ENCODE data around the gene FTCD. TPM values are rescaled to one million over a fixed set of nuclear protein-coding genes. Genes with fewer than 3 reads are reported as not detected.

FTCD gene
- total RNA-seq, 1 experiment from 2014 or later, result 0.21 TPM

- BruUV-seq (replicated peaks), result no TSS peak
- in situ Hi-C loops (cut with HindIII; ENCODE audit: low pct_unique_long_range_greater_than_20kb, low sequenced_read_pairs), result no loop called here
- CTCF ChIA-PET, result no interaction called here
Observed at GRCh38 chr21:46131838-46132651, 23.3 kb downstream of the FTCD start.

GRCh38 chr21:46131588-46131837 lies 23.9 kb downstream of the FTCD start:
- Histone ChIP-seq H3K36me3 (ENCODE audit: control insufficient read depth, insufficient read depth, low read length) (no peaks in the 10 kb centered on the region), H3K4me3 (ENCODE audit: low read depth in 2 of 2, low read length in 2 of 2) (no peak overlapping the region), H3K27ac (ENCODE audit: low read length) (no peak overlapping the region), H3K9me3 (ENCODE audit: control insufficient read depth, insufficient read depth, low read depth, low read length) (no peaks in the 10 kb centered on the region), H3K27me3 (ENCODE audit: control insufficient read depth, insufficient read depth, low read length) (no peaks in the 10 kb centered on the region), H3K4me1 (ENCODE audit: control insufficient read depth, insufficient read depth, low read length) (no peaks in the 10 kb centered on the region)
- TF ChIP-seq POLR2AphosphoS5 (IDR thresholded peaks at IDR 0.05; ENCODE audit: low read depth, low read length), result no peak
- TF ChIP-seq, protein P1, sequence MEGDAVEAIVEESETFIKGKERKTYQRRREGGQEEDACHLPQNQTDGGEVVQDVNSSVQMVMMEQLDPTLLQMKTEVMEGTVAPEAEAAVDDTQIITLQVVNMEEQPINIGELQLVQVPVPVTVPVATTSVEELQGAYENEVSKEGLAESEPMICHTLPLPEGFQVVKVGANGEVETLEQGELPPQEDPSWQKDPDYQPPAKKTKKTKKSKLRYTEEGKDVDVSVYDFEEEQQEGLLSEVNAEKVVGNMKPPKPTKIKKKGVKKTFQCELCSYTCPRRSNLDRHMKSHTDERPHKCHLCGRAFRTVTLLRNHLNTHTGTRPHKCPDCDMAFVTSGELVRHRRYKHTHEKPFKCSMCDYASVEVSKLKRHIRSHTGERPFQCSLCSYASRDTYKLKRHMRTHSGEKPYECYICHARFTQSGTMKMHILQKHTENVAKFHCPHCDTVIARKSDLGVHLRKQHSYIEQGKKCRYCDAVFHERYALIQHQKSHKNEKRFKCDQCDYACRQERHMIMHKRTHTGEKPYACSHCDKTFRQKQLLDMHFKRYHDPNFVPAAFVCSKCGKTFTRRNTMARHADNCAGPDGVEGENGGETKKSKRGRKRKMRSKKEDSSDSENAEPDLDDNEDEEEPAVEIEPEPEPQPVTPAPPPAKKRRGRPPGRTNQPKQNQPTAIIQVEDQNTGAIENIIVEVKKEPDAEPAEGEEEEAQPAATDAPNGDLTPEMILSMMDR (IDR thresholded peaks at IDR 0.05), result no peak
- TF ChIP-seq REST (IDR thresholded peaks at IDR 0.05; ENCODE audit: insufficient read depth in 1 of 2, low read depth in 2 of 2, low read length in 1 of 2), result no peak
- TF ChIP-seq TCF7L2 (IDR thresholded peaks at IDR 0.05; ENCODE audit: low read depth, low read length), result no peak
- no peak for TF ChIP-seq SIN3A (IDR thresholded peaks at IDR 0.05; ENCODE audit: borderline replicate concordance, insufficient read depth, low read depth, low read length)
- in situ Hi-C loops (cut with HindIII; ENCODE audit: low pct_unique_long_range_greater_than_20kb, low sequenced_read_pairs) (no loop called here), intact Hi-C loops (cut with micrococcal nuclease; ENCODE audit: unreplicated experiment) (no loop called here)
- CTCF ChIA-PET, result interaction anchor here (0.7 kb wide), 1 partner anchor 12 kb away, joined by 3 read pairs; no protein-coding TSS in a partner anchor
- POLR2A ChIA-PET, result no interaction called here
- BruUV-seq (replicated peaks), result no TSS peak
- no peak for ATAC-seq
- DNase-seq (ENCODE audit: low read depth, low spot score), result no peak

More at GRCh38 chr21:46131838-46132651, 23.3 kb downstream of the FTCD start:
- POLR2A ChIA-PET, result no interaction called here
- intact Hi-C loops (cut with micrococcal nuclease; ENCODE audit: unreplicated experiment), result no loop called here
- Histone ChIP-seq H3K4me1 (ENCODE audit: control insufficient read depth, insufficient read depth, low read length) (no peaks in the 10 kb centered on the region), H3K4me3 (ENCODE audit: low read depth in 2 of 2, low read length in 2 of 2) (no peak overlapping the region), H3K36me3 (ENCODE audit: control insufficient read depth, insufficient read depth, low read length) (no peaks in the 10 kb centered on the region), H3K27me3 (ENCODE audit: control insufficient read depth, insufficient read depth, low read length) (no peaks in the 10 kb centered on the region), H3K27ac (ENCODE audit: low read length) (no peak overlapping the region), H3K9me3 (ENCODE audit: control insufficient read depth, insufficient read depth, low read depth, low read length) (no peaks in the 10 kb centered on the region)
- ATAC-seq (no peak), DNase-seq (ENCODE audit: low read depth, low spot score) (no peak)
- TF ChIP-seq TCF7L2 (IDR thresholded peaks at IDR 0.05; ENCODE audit: low read depth, low read length) (no peak), SIN3A (IDR thresholded peaks at IDR 0.05; ENCODE audit: borderline replicate concordance, insufficient read depth, low read depth, low read length) (no peak), REST (IDR thresholded peaks at IDR 0.05; ENCODE audit: insufficient read depth in 1 of 2, low read depth in 2 of 2, low read length in 1 of 2) (no peak), POLR2AphosphoS5 (IDR thresholded peaks at IDR 0.05; ENCODE audit: low read depth, low read length) (no peak)
- TF ChIP-seq, protein P1 (IDR thresholded peaks at IDR 0.05), result no peak

All from Panc1 (cell line).